Renal pelvis (tissue), 4 donors: ENCODE results near the gene MAP3K8. TPM values are rescaled to one million over a fixed set of nuclear protein-coding genes. Genes with fewer than 3 reads are reported as not detected.
A peak's percentile ranks its signal among the peaks of the same experiment; 100 is the strongest.
"Not testable (repeated sequence)": the region's sequence is repeated elsewhere in the genome, so short reads cannot be mapped to it uniquely, and the experiment has no call there.

ENCODE experiments used
- DNase-seq: peaks from one replicate; pipeline ENCODE4 v3.0.0-alpha.2; 2013
- polyA plus RNA-seq, 3 donors: library from polyadenylated mRNA; unstranded; fragments of 120-200 nt; gene quantifications; one replicate each; pipeline ENCODE4 v1.2.1, GENCODE V29; 2013; ENCODE audit not compliant: insufficient read length in 3 of 3

MAP3K8 gene
- polyA plus RNA-seq, 3 donors, result 6.3 to 12.3 (median 9.3) TPM

DNA sequence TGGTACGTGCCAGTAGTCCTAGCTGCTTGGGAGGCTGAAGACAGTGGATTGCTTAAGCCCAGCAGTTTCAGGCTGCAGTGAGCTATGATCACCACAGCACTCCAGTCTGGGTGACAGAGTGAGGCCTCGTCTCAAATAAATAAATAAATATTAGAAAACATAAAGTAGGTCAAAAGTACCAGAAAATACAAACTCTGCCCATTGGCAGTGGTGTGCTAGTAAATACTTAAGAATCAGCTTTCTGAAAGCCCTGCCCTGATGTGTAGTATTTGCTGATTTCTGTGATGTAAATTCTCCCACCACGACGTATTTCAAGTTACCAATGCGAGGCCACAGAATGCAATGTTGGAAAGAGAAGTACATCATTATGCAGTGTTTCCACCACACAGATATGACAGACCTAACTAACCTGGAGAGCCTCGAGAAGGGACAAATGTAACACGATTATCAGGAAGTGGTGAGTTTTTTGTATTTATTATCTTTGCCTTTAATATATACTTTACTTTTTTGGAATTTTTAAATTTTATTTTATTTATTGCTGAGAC lies 11.8 kb upstream of the MAP3K8 start:
- no peak for DNase-seq

DNA sequence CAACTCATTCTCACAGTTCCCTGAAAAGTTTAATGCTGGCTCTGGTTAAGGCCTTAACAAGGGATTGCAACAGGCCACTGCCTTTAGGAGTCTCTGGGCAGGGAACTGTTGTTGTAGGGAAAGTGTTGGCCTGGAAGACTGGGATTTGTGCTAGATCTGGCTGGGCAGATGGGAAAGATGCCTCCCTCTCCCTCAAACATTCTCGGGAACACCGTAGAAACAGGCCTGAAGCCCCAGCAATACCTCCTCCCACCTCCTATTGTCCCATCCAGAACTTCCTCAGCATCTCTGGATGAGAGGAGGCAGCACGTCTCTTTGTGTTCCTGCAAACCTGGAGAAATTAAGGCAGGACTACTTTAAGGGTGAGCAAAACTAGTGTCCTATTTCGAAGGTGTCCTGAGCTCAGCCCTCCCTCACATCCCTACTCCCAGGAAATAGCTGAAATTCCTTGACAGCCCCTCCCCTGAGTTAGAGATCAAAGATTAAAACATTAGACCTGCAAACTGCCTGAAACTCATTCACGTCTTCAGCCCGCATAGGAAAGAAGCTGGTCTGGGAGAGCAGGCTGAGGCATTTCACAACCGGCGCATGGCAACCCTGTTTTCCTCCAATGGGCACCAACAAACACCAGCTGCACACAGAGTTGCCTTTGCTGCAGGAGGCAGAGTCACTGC lies 10.9 kb upstream of the MAP3K8 start:
- peak; percentile 82 for DNase-seq

DNA sequence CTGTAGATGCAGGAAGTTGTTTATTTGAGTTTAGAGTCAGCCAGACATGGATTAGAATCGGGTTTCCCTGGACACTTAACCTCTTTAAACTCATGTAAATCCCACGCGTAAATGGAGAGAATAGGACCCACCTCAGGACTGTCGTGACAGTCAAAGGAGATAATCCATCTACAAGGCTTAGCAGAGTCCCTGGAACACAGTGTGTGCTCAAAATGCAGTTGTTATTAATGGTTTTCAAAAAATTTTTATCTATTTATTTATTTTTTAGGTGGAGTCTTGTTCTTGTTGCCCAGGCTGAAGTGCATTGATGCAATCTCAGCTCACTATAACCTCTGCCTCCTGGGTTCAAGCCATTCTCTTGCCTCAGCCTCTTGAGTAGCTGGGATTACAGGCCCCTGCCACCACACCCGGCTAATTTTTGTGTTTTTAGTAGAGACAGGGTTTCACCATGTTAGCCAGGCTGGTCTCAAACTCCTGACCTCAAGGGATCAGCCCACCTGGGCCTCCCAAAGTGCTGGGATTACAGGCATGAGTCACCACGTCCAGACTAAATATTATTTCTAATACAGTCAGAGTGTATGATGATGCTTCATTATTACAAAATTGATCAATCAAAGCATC lies 10.2 kb upstream of the MAP3K8 start:
- not testable (repeated sequence) for DNase-seq

DNA sequence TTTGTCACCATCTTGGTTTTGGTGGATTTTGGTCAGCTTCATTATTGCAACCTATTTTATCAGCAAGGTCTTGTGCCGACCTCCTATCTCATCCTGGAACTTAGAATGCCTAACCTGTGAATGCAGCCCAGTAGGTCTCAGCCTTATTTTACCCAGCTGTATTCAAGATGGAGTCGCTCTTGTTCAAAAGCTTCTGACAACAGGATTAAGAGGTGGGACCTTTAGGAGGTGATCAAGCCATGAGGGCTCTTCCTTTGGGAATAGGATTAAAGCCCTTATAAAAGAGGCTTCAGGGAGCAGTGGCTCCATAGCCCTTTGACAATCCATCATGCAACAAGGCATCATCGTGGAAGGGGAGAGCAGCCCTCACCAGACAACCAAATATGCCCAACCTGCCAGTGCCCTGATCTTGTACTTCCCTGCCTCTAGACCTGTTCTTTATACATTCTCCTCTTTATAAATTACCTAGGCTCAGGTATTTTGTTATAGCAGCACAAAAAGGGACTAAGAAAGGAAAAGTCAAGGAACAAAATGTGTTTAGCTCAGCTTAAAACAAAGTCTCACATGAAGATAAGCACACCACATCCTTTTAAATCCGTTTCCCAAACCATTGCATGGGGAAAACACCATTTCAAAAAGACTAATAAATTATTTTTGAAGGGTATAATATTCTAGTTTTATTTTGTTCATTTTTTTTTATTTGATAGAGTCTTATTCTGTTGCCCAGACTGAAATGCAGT lies 8.5 kb upstream of the MAP3K8 start:
- no peak for DNase-seq

DNA sequence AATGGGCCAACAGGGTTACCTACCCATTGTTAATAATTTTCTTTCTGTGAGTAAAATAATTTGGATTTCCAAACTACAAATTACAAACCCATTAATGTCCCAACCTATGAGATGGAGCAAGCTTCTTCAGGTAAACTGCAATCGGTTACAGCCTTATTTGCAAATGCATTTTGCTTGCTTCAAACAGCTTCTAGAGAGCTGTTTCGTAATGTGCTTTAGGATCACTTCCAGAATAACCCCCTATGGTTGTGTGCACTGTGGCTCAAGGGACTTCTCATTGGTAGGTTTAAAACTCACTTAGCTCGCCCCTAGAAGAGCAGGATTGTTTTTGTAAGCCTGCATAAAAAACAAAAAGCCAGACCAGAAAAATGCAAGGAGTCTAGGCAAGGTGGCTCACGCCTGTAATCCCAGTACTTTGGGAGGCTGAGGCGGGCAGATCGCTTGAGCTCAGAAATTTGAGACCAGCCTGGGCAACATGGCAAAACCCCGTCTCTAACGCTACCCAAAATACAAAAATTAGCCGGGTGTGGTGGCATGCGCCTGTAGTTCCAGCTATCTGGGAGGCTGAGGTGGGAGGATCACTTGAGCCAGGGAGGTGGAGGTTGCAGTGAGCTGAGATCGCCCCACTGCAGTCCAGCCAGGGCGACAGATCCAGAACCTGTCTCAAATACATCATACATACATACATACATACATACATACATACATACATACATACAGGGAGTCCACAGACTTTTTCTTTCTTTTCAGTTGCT lies 3.3 kb upstream of the MAP3K8 start:
- DNase-seq, result no peak

DNA sequence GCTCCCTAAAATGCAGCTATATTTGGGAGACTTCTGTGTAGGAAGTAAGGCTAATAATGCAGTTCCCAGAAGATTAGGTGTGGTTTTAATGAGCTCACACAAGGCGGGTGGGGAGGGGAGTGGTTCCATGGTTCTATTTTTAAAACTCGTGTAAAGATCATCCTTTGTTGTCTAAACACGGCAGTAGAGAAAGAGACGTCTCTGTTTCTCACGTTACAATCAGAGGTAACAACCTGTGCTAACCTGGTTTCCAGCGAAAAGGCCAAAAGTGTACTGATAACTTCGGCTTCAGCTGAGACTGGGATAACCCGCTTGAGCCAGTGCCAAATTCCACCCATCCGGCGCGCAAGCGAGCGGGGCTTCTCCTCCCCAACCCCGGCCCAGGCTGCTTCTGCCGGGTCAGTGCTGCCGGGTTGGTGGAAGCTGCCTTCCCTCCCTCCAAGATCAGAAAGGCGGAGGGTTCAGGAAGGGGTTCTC lies 2.5 kb upstream of the MAP3K8 start:
- no peak for DNase-seq

DNA sequence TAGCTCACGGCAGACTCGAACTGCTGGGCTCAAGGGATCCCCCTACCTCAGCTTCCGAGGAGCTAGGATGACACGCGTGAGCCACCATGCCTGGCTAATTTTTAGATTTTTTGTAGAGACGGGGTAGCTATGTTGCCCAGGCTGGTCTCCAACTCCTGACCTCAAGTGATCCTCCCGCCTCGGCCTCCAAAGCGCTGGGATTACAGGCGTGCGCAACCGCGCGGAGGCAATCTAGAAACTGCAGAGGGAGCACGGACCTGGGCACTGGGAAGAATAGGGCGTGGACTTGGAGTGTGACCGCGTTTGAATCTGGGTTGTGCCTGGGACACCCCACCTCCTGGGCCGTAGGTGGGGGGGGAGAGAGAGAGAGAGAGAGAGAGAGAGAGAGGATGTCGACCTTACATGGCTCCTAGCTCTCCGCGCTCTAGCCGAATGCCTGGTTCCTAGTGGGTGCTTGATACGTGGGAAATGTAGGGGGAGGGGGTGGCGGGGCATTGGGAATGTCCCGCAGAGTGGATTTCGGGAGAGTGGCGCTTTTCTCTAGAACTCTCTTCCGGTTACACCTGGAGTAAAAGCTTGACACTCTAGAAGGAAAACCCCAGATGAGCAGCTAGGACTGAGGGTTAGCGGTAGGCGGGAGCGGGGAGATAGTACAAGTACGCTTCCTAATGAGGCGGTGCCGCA lies 1.2 kb upstream of the MAP3K8 start:
- DNase-seq, result no peak

DNA sequence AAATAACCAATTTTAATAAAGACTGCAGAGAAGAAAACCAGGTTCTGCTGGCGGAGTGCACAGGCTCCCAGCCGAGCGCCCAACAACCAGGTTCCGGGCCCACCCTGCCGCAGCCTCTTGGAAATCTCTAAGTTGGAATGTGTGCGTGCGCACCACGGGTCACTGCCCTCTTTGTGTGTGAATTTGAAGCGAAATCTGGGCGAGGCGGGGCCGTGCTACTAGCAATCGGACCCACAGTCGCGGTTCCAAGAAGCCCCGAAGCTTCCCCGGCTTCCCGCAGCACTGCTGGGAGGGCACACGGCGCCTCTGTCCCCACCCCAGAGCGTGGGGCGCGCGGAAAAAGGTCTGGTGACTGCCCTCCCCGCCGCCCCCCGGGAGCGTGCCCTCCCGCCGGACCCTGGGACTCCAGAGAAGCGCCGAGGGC lies 666 bp upstream of the MAP3K8 start:
- DNase-seq, result peak; percentile 85

DNA sequence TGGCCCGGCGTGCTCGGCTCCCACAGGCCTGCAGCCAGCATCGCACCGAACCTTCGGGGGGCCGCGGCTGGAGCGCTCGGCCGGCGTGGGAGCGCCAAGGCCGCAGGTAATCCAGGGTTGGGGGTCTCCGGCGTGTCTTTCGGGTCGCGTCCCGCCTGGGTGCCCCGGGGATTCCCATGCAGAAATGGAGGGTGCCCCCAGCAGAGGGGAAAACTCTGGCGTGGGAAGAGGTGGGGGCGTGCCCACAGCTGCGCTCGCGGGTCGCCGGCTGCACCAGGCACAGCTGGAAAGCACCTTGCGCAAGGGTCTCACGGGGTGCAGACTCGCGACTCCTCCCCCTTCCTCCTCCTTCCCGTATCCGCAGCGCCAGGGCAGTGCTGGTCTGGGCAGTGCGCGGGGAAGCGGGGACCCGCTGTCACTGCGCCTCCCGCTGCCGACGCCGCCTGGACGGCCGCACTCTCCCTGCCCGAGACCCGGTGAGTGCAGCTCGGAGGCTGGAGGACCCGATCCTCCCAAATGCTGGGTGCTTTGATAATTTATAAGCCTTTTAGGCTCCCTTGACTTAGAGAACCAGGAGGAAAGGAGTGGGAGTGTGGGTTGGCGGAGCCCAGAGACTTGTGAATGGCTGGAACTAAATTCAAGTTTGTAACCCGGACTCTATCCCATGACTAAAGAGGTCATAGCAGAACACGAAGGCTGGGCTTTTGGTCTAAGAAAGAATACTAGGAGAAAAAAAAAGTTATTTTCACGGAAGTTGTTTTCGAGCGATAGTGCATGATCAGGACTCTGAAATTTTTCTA lies 489 bp downstream of the MAP3K8 start:
- DNase-seq, result peak; percentile 69

DNA sequence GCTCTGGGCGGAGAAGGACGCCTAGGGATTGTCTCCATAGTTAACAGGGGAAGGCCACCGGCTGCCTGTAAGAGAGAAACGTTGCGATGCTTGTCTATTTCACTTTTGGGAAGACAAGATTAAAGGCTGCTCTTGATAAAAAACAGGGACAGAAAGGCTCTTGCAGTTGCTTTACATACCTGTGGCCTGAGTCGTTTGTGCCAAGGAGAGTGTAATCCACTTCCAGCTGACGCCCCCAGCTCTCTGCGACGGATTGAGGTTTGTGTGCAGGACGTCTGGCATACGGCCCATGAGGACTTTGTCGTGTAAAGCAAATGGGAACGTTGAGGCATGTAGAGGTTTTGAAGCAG lies 1.1 kb downstream of the MAP3K8 start:
- DNase-seq, result no peak

DNA sequence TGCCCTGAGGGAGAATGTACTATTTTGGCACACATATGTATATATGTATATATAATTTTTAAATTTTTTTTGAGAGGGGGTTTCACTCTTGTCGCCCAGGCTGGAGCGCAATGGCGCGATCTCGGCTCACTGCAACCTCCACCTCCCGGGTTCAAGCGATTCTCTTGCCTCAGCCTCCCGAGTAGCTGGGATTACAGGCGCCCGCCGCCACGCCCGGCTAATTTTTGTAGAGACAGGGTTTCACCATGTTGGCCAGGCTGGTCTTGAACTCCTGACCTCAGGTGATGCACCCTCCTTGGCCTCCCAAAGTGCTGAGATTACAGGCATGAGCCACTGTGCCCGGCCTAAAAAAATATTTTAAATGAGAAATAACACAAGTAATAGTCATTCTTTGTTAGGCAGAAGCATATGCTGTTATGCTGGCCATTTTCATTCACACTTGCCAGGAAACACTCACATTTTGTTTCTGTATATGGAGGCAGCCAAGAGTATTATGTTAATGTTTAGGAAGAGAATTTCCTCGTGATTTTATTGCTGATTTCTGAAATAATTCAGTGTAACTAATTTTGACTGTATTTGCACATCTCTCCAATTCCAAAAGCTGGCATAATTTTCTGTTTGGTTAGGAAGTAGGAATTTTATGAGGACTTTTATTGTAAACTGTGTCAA lies 1.6 kb downstream of the MAP3K8 start:
- not testable (repeated sequence) for DNase-seq

DNA sequence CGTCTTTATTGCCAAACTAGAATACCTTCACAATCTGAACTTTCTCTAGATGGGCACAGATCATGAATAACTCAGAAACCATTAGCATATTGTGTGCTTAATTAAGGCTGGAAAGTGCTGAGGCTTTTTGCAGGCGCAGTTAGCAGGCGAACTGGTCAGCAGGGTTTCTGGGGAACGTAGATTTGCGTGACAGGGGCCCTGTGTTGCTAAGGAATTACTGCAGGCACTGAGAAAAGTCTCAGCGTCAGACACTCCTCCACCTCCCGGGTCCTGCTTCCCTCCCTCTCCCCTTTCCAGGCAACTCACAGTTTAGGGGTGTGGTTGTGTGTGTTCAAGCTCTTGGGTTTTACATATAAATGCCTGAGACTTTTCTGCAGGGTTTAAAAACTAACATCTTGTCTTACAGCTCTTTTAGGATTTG lies 2.2 kb downstream of the MAP3K8 start:
- peak; percentile 60 for DNase-seq

DNA sequence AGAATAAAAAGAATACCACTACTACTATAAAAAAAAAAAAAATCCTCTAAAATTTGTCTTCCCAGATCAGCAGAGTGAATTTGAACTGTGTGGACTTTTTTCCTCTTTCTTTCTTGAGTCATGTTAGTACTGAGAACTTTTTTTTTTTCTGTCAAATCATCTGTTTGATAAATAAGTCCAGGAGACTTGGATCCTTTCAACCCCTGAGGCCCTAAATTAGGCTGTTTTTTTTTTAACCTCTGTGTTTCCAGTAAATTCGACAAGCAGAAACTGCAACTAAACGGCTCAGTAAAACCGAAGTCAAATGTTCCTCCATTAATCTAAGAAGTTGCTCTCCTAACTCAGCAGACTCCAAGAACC lies 2.7 kb downstream of the MAP3K8 start:
- DNase-seq, result no peak

DNA sequence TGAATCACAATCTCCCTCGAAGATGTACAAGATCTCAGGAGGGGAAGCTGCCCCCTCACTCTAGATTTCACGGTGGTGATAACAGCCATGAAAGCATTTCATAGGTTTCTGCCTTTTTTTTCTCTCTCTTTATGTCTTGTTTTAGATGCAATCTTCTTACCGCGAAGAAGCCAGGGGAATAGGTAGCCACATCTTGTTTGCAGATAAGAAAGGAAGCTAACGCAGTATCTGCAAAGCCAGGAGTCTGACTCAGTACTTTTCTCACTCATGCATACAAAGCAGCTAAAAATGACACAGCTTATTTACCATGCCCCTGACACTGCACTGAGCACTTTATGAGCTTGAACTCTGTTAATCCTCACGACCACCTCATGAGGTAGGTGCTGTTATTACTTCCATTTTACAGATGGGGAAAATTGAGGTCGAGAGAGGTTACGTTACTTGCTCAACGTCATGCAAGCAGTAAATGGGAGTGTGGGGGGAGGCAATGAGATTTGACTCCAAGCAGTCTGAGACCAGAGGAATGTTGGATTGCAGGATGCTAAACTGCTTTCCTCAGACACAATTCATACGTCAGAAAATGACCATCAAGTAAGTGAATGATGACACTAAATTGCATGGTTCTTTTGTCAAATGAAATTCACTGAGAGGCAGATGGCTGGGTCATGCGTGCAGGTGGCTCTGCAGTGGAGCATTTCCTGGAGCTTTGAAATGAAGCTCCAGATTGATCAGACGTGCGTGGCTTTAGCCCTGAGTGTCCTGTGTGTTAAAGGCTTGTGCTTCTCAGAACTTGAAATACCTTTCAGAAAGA lies 3.3 kb downstream of the MAP3K8 start:
- DNase-seq, result no peak

DNA sequence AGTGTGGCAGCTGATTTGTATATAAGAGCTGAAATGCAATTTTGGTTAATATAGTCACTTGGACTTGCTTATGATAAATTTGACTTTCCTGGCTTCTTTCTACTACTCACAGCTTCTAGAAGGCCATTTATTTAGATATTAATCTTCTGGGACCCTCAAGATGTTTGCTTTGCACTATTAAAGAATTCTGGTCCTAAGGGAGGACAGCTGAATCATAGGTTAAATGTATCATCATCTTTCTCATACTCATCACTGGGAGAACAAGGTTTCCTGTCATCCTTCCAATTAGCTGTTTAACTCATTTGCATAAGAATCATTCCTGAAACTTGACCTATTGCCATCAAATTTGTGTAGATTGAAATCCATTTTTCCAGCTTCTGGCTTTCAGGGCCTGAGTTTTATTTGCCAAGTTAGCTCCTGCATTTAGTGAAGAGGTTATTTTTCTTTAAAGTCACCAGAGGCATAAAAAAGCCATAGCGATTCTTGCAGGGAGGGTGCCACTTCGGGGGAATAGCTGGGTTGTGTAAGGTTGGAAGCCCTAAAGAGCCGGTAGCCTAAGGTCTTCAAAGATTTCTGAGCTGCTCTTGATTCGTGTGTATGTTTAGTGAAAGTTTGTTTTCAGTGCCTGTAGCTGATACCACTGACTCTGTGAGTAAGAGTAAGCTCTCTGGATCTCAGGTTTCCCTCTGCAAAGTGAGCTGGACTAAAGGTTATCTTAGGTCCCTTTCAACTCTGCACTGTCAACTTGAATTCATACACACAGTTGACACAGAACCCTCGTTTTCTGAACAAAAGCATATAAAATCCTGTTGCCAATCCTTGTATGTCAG lies 4.3 kb downstream of the MAP3K8 start:
- DNase-seq, result no peak

DNA sequence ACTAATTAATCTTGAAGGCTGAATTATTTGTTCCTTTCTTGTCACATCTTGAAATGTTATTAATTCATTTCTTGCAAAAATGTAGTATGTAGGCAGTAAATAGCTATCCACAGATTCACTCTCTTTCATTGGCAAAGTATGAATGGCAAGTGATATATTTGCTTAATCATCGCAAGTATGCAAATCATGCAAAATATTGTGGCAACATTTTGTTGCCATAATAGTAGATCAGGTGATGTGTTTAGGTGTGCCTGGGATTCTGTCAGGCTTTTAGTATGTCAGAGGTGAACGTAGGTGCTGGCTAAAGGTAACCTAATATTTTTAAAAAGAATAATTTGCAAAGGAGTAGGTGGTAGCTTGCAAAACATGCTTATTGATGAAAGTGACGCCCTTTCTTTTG lies 5.9 kb downstream of the MAP3K8 start:
- no peak for DNase-seq

DNA sequence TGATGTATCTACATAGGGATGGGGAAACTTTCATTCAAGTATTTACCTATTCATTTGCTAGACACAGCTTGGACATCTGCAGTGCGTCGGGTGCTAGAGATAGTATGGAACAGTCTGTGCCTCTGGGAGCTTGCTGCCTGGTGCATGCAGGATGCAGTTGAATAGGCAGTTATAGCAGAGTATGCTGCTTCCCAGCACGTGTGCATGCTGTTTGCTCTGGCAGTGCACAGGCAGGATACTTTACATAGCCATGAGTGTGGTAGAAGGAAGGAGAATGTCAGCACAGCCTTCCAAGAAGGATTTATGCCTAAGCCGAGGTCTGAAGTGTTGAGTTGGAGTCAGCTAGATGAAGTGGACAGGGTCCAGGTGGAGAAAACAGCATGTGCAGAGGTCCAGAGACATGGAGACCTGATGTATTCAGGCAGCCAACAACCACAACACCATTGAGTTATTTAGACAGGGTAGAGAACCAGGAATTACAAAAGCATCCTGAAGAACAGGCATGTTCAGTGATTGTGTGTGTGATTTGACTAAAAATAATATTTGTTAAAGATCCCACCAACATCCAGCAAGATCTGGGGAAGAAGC lies 8.1 kb downstream of the MAP3K8 start:
- DNase-seq, result no peak

DNA sequence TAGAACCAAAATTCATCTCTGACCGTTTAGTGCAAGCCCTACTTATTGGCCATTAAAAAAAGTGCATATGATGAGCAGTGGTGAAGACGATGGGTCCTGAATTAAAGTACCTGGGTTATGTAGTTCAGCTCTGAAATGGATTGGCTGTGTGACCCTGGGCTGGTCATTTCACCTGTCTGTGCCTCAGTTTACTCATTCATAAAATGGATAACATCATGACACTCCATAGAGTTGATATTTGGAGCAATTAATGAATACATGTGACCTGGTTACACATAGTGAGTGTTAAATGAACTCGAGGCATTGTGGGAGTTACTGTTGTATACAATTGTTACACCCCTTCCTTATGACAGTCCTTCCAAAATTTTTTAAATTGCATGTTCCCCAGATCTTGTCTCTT lies 9.1 kb downstream of the MAP3K8 start:
- no peak for DNase-seq
